ENCODE data around the gene IGF1.

DNA sequence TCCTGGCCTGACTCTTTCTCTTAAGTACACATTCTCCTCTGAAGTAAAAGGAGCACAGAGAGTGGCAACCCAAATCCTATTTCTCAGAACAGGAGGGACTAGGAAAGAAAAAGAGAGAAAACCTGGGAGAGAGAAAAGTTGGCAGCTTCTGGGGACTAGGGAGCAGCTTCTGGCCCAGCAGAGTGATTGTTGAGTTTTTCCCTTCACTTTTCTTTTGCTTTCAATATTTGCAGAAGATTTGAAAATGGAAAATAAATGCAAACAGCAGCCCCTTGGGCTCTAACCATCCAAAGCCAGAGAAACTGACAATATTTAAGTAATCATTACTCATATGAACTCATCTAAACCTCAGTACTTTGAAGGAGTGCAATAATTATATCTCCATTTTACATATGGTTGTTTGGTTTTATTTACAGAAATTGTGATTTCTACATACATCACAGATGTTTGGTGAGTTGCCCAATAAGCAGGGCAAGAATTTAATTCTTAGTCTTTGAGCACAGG lies 28.8 kb upstream of the IGF1 start:
- TF ChIP-seq, protein P1, sequence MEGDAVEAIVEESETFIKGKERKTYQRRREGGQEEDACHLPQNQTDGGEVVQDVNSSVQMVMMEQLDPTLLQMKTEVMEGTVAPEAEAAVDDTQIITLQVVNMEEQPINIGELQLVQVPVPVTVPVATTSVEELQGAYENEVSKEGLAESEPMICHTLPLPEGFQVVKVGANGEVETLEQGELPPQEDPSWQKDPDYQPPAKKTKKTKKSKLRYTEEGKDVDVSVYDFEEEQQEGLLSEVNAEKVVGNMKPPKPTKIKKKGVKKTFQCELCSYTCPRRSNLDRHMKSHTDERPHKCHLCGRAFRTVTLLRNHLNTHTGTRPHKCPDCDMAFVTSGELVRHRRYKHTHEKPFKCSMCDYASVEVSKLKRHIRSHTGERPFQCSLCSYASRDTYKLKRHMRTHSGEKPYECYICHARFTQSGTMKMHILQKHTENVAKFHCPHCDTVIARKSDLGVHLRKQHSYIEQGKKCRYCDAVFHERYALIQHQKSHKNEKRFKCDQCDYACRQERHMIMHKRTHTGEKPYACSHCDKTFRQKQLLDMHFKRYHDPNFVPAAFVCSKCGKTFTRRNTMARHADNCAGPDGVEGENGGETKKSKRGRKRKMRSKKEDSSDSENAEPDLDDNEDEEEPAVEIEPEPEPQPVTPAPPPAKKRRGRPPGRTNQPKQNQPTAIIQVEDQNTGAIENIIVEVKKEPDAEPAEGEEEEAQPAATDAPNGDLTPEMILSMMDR (conservative IDR thresholded peaks at IDR 0.05; ENCODE audit: low read length): no peak
- TF ChIP-seq EZH2phosphoT487 (IDR thresholded peaks at IDR 0.05; ENCODE audit: borderline replicate concordance): no peak
